Fibroblast of lung (primary cell): Measurements from ENCODE around the gene SNX33. TPM values are rescaled to one million over a fixed set of nuclear protein-coding genes. Genes with fewer than 3 reads are reported as not detected.

ENCODE experiments used
- DNase-seq, 2 donors: peaks; one replicate each; pipeline versions ENCODE4 v3.0.0 to v3.0.0-alpha.2; 2010; ENCODE audit warnings: low read depth in 2 of 2
- H2AFZ ChIP-seq: 2 replicates; pipeline ENCODE4 v1.5.1; 2012; ENCODE audit warnings: low read length, control low read depth, inconsistent platforms
- H3K27ac ChIP-seq: 2 replicates; pipeline ENCODE4 v1.5.1; 2011; ENCODE audit warnings: low read length, control low read depth; ENCODE audit not compliant: insufficient read depth
- H3K27me3 ChIP-seq: 2 replicates; pipeline ENCODE4 v1.5.1; 2011; ENCODE audit warnings: mild to moderate bottlenecking, low read length; ENCODE audit not compliant: control insufficient read depth, insufficient read depth
- H3K36me3 ChIP-seq: 2 replicates; pipeline ENCODE4 v1.5.1; 2011; ENCODE audit warnings: low read length; ENCODE audit not compliant: control insufficient read depth, insufficient read depth
- H3K4me1 ChIP-seq: 2 replicates; pipeline ENCODE4 v1.5.1; 2011; ENCODE audit warnings: low read length; ENCODE audit not compliant: control insufficient read depth, insufficient read depth; ENCODE audit errors: extremely low read depth
- H3K4me2 ChIP-seq: 2 replicates; pipeline ENCODE4 v1.5.1; 2011; ENCODE audit warnings: low read length, control low read depth; ENCODE audit not compliant: insufficient read depth; ENCODE audit errors: extremely low read depth
- H3K4me3 ChIP-seq, 4 experiments: fragments of 200-600 bp in 1 of 4; sonication (generic) in 1 of 4; replicated peaks in 1 of 4; 2 replicates each; pipeline ENCODE4 v1.5.1; 2011 to 2016; ENCODE audit warnings: low read length in 4 of 4, low read depth in 3 of 4, mild to moderate bottlenecking in 3 of 4, control low read depth in 2 of 4, inconsistent platforms in 1 of 4, mixed read lengths in 1 of 4; ENCODE audit not compliant: insufficient read depth in 1 of 4; ENCODE audit errors: control extremely low read depth in 1 of 4
- H3K79me2 ChIP-seq: 2 replicates; pipeline ENCODE4 v1.5.1; 2012; ENCODE audit warnings: mild to moderate bottlenecking, low read length, inconsistent platforms; ENCODE audit not compliant: control insufficient read depth, insufficient read depth
- H3K9ac ChIP-seq: 2 replicates; pipeline ENCODE4 v1.5.1; 2011; ENCODE audit warnings: mild to moderate bottlenecking, low read length, control low read depth; ENCODE audit not compliant: insufficient read depth
- H3K9me3 ChIP-seq: 2 replicates; pipeline ENCODE4 v1.5.1; 2012; ENCODE audit warnings: low read depth, low read length; ENCODE audit not compliant: control insufficient read depth, insufficient read depth
- H4K20me1 ChIP-seq: 2 replicates; pipeline ENCODE4 v1.5.1; 2011; ENCODE audit warnings: low read length; ENCODE audit not compliant: control insufficient read depth, insufficient read depth; ENCODE audit errors: extremely low read depth
- EZH2 ChIP-seq: IDR thresholded peaks from 2 replicates; pipeline ENCODE4 v1.5.1; 2012; ENCODE audit warnings: low read length, control low read depth, mild to moderate bottlenecking; ENCODE audit errors: missing control alignments
- polyA plus RNA-seq, 2 donors: library from polyadenylated mRNA; depleted of rRNA in 1 of 2; stranded (reverse) in 1 of 2; unstranded in 1 of 2; fragments of >200 nt; gene quantifications; 2 replicates each; pipeline ENCODE4 v1.2.1, GENCODE V29; 2011 to 2012; ENCODE audit warnings: missing spikeins in 1 of 2
- total RNA-seq: library from RNA; depleted of rRNA; stranded (reverse); fragments of >200 nt; gene quantifications from 2 replicates; pipeline ENCODE4 v1.2.1, GENCODE V29; 2014
- TF ChIP-seq, protein P1 (sequence below), 2 donors: IDR thresholded peaks in 1 of 2; conservative IDR thresholded peaks in 1 of 2; 1 replicate in 1 of 2; 2 replicates in 1 of 2; pipeline ENCODE4 v1.5.1; 2011 to 2012; ENCODE audit warnings: low read length in 2 of 2, control low read depth in 1 of 2, inconsistent platforms in 1 of 2, low read depth in 1 of 2, mild to moderate bottlenecking in 1 of 2

SNX33 gene
- total and polyA plus RNA-seq, 2 donors (not counting 1 experiment from before 2014, with no cell fraction given) = 17.5 to 24.6 TPM

DNA sequence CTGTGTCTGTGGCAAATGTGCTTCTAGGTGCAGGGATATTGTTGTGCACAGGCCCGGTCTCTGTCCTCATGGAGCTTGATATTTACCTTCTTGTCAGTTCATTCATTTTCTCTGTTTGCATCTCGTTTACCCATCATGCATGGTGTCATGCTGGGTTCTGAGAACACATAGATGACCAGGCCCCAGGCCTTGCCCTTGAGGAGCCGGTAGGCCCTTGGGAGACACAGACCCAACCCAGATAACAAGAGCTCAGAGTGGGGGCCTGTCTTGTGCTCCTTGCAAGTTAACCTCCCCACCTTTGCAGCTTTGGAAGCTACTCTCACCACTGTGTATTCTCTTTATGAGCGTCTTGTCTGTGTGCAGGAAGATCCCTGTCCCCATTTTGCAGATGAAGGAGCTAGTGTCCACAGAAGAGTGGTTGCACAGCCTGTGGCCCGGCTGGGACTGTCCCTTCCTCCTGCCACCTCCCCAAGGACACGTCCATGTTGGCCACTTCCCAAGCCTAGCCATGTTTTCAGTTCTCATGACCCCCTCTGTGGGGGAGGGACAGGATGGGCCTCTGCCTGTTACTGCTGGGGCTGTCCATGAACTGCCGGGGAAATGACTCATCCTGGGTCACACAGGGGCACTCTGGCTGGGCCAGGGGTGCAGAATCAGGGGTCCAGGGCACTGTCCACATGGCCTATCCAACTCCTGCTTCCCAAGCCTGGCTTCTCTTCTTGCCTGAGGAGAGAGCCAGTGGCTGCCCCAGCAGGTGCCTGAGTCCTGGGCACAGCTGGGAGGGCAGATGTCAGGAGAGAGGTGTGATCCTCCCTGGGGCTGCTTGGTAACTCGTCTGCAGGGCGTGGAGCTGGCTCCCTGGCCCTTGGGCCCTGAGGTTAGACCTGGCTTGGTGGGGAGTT lies 3.4 kb downstream of the SNX33 start:
- Histone ChIP-seq H3K9ac (no peak overlapping the region), H3K9me3 (no peaks in the 10 kb centered on the region), H3K27me3 (no peaks in the 10 kb centered on the region), H3K4me1 (peaks cover 39% of the 10 kb centered on the region), H3K27ac (peak overlapping the region; percentile 66), H3K4me2 (peak overlapping the region; percentile 89), H3K79me2 (peaks cover 85% of the 10 kb centered on the region), H2AFZ (no peak overlapping the region), H3K36me3 (peaks cover 12% of the 10 kb centered on the region), H3K4me3 (peak overlapping the region; percentile 2 to 90 (median 40)), H4K20me1 (no peaks in the 10 kb centered on the region)
- no peak for TF ChIP-seq EZH2
- TF ChIP-seq, protein P1, sequence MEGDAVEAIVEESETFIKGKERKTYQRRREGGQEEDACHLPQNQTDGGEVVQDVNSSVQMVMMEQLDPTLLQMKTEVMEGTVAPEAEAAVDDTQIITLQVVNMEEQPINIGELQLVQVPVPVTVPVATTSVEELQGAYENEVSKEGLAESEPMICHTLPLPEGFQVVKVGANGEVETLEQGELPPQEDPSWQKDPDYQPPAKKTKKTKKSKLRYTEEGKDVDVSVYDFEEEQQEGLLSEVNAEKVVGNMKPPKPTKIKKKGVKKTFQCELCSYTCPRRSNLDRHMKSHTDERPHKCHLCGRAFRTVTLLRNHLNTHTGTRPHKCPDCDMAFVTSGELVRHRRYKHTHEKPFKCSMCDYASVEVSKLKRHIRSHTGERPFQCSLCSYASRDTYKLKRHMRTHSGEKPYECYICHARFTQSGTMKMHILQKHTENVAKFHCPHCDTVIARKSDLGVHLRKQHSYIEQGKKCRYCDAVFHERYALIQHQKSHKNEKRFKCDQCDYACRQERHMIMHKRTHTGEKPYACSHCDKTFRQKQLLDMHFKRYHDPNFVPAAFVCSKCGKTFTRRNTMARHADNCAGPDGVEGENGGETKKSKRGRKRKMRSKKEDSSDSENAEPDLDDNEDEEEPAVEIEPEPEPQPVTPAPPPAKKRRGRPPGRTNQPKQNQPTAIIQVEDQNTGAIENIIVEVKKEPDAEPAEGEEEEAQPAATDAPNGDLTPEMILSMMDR (conservative IDR thresholded peaks at IDR 0.05 in 1 of 2, IDR thresholded peaks at IDR 0.05 in 1 of 2; ENCODE audit: low read depth in 1 of 2, low read length in 2 of 2) = no peak
- DNase-seq = peak; percentile 24 to 28

DNA sequence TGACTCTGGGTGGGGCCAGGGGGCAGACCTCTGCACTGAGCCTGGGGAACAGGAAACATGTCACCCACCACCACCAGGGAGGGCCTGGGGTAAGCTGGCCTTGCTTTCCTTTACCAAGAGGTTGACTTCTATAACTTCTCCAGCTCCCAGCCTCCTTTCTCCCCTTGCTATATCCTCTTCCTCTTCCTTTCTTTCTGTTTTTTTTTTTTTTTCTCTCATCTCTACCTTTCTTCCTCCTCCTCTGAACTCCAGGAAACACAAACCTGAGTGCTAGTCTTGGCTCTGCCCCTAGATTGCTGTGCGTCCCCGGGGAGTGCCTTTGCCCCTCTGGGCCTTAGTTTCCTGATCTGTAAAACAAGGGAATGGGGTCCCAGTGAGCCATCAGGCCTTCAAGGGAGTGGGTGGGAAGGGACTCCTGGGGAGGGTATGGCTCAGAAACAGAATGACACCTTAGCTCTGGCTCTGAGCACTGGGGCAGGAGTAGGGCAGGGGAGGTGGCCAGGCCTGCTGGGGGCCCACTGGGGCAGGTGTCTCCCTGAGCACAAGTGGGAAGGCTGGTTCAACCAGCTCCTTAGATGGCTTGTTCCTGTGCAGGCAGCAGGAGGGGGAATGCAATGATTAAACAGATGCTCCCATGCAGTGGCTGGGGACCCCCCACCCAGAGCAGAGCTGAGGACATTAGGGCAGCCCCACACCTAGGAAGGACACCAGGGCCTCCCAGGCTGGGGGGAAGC lies 4.3 kb downstream of the SNX33 start:
- TF ChIP-seq EZH2 = no peak
- TF ChIP-seq, protein P1 (conservative IDR thresholded peaks at IDR 0.05 in 1 of 2, IDR thresholded peaks at IDR 0.05 in 1 of 2; ENCODE audit: low read depth in 1 of 2, low read length in 2 of 2) = no peak
- H3K27me3 ChIP-seq = no peaks in the 10 kb centered on the region
- no peaks in the 10 kb centered on the region for H3K9me3 ChIP-seq
- peak overlapping the region; percentile 66 for H3K27ac ChIP-seq
- H3K36me3 ChIP-seq = peaks cover 19% of the 10 kb centered on the region
- no peaks in the 10 kb centered on the region for H4K20me1 ChIP-seq
- H3K4me3 ChIP-seq = peak overlapping the region; percentile 22 to 90 (median 40)
- DNase-seq = no peak
- peak overlapping the region; percentile 89 for H3K4me2 ChIP-seq
- H3K79me2 ChIP-seq = peaks cover 86% of the 10 kb centered on the region
- H2AFZ ChIP-seq = no peak overlapping the region
- peaks cover 35% of the 10 kb centered on the region for H3K4me1 ChIP-seq
- no peak overlapping the region for H3K9ac ChIP-seq

GRCh38 chr15:75653347-75653913 lies 5.7 kb downstream of the SNX33 start:
- peak overlapping the region; percentile 57 for H3K4me2 ChIP-seq
- peak overlapping the region; percentile 45 for H3K27ac ChIP-seq
- no peaks in the 10 kb centered on the region for H3K27me3 ChIP-seq
- peaks cover 35% of the 10 kb centered on the region for H3K4me1 ChIP-seq
- no peaks in the 10 kb centered on the region for H4K20me1 ChIP-seq
- H3K36me3 ChIP-seq = peaks cover 23% of the 10 kb centered on the region
- no peaks in the 10 kb centered on the region for H3K9me3 ChIP-seq
- peak overlapping the region in 1 of 4 experiments; percentile 90 for H3K4me3 ChIP-seq
- no peak overlapping the region for H3K9ac ChIP-seq
- TF ChIP-seq, protein P1 (conservative IDR thresholded peaks at IDR 0.05 in 1 of 2, IDR thresholded peaks at IDR 0.05 in 1 of 2; ENCODE audit: low read depth in 1 of 2, low read length in 2 of 2) = no peak
- peaks cover 92% of the 10 kb centered on the region for H3K79me2 ChIP-seq
- no peak for DNase-seq
- no peak overlapping the region for H2AFZ ChIP-seq
